HG03342 (cell line): ENCODE results near the gene CCRL2.
A peak's percentile ranks its signal among the peaks of the same experiment; 100 is the strongest.
"Not testable (repeated sequence)": the region's sequence is repeated elsewhere in the genome, so short reads cannot be mapped to it uniquely, and the experiment has no call there.

Source experiments
- ATAC-seq: cut with Tn5 transposase; IDR thresholded peaks from one replicate; pipeline ENCODE4 v1.9.1; 2021; ENCODE audit warnings: mild to moderate bottlenecking, moderate library complexity; ENCODE audit not compliant: unreplicated experiment

CCRL2 gene

GRCh38 chr3:46427404-46427803 lies 20.3 kb downstream of the CCRL2 start:
- ATAC-seq, result not testable (repeated sequence)

- no peak for ATAC-seq
Observed at GRCh38 chr3:46427916-46428833, 21.1 kb downstream of the CCRL2 start.

GRCh38 chr3:46429250-46429649 lies 22.2 kb downstream of the CCRL2 start:
- no peak for ATAC-seq

- ATAC-seq, result no peak
Observed at GRCh38 chr3:46429671-46430070, 22.6 kb downstream of the CCRL2 start.

GRCh38 chr3:46430879-46431278 lies 23.8 kb downstream of the CCRL2 start:
- not testable (repeated sequence) for ATAC-seq

GRCh38 chr3:46431905-46432304 lies 24.8 kb downstream of the CCRL2 start:
- not testable (repeated sequence) for ATAC-seq

- not testable (repeated sequence) for ATAC-seq
Observed at GRCh38 chr3:46433118-46433517, 26.1 kb downstream of the CCRL2 start.

- no peak for ATAC-seq
Observed at GRCh38 chr3:46433841-46434240, 26.8 kb downstream of the CCRL2 start.

- ATAC-seq, result no peak
Observed at GRCh38 chr3:46435081-46435726, 28.1 kb downstream of the CCRL2 start.

GRCh38 chr3:46438831-46439230 lies 31.8 kb downstream of the CCRL2 start:
- no peak for ATAC-seq

GRCh38 chr3:46440531-46441294 lies 33.7 kb downstream of the CCRL2 start:
- peak; percentile 87 for ATAC-seq

GRCh38 chr3:46442576-46443530 lies 35.8 kb downstream of the CCRL2 start:
- ATAC-seq, result no peak

GRCh38 chr3:46447228-46447985 lies 40.3 kb downstream of the CCRL2 start:
- ATAC-seq, result no peak

- ATAC-seq, result no peak
Observed at GRCh38 chr3:46448721-46449120, 41.7 kb downstream of the CCRL2 start.

- no peak for ATAC-seq
Observed at GRCh38 chr3:46449755-46450552, 42.9 kb downstream of the CCRL2 start.

GRCh38 chr3:46453526-46454208 lies 46.6 kb downstream of the CCRL2 start:
- no peak for ATAC-seq

- ATAC-seq, result no peak
Observed at GRCh38 chr3:46454209-46454595, 47.1 kb downstream of the CCRL2 start.

- no peak for ATAC-seq
Observed at GRCh38 chr3:46454606-46455005, 47.5 kb downstream of the CCRL2 start.
